EH (cell line): Measurements from ENCODE around the gene ZNF768.
"Not testable (repeated sequence)": the region's sequence is repeated elsewhere in the genome, so short reads cannot be mapped to it uniquely, and the experiment has no call there.

Experiments used
- DNase-seq: peaks from one replicate; pipeline ENCODE4 v3.0.0-alpha.2; 2015; ENCODE audit warnings: low read depth

The ZNF768 gene

DNA sequence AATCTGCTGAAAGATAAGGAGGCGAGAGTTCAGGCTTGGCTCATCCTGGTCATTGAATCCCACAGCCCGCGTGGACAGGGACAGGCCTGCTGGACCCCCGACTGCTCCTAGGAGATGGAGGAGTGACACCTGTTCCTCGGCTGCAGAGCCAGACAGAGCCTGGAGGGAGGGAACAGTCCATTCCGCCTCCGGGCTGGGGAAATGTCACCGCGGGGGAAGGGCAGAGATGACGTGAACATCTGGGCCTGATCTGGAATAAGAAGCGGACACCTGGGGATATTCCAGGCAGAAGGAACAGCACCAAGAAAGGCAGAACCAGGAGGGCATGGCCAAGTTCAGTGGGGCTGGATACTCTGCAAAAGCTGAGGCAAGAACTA, 6.8 kb upstream of the ZNF768 start:
- no peak for DNase-seq

DNA sequence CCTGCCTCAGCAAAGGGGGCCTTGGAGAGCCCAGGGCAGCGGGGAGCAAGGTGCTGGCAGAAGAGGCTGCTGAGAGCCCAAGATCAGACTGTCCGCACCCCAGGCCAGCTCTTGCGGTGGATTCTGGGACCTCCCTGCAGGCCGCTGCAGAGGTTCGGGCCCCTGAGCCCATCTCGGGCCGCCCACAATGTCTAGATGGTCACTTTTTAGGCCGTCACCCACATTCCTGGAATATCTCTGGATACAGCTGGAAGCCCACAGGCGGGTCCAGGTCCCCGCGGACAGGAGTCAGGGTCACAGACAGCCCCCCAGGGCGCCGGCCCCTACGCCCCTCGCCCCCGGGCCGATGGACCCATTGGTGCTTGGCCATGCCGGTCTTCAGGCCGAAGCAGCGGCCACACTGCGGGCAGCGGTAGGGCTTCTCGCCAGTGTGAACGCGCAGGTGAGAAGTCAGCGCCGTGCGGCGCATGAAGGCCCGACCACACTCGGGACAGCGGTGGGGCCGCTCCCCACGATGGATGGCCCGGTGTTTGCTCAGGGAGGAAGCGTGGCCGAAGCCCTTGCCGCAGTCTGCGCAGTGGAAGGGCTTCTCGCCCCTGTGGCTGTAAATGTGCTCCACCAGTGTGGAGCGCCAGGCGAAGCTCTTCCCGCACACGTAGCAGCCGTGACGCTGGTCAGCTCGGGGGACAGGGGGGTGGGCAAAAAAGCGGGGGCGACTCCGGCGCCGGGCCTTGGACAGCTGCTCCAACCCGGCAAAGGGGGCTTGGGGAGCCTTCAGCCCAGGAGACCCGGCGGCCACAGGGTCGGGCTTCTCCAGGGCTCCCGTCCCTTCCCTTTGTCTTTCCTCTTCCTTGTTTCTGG, 6.1 kb upstream of the ZNF768 start:
- no peak for DNase-seq

DNA sequence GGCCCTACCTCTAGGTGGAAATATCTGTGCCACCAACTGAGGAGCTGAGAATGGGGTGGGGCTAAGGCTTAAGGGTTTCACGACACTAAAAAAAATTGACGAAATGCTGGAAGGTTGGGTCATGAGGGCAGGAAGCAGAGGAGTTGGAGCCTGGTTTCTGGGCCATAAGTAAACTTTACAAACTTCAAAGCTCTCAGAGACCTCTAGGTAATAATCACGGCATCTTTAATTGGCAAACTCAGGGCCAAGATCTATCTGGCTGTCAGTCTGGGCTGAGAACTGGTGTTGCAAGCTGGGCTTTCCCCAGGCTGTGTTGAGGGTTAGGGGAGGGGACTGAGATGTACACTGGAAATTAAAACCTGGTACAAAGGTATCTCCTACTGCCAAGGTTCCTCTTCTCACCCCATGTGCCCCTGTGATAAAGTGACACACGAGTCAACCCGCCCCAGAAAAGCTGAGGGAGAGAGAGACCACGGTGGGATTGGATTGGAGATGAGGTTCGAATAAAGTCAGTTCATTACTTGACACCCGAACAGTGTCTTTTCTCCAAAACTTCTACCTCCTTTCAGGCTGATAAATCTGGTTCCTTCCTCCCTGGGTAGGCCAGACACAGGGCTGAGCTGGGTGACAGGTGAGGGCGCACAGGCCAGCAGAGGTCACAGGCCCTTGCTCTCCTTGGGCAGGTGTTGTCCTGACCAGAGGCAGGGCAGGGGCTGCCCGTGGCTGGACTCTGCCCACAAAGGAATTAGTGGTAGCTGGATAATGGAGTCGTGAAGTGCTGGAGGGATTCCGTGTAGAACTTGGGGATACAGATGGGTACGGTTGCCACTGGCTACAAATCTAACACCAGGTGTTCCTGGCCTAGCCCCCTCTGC, 4.0 kb upstream of the ZNF768 start:
- DNase-seq: no peak

DNA sequence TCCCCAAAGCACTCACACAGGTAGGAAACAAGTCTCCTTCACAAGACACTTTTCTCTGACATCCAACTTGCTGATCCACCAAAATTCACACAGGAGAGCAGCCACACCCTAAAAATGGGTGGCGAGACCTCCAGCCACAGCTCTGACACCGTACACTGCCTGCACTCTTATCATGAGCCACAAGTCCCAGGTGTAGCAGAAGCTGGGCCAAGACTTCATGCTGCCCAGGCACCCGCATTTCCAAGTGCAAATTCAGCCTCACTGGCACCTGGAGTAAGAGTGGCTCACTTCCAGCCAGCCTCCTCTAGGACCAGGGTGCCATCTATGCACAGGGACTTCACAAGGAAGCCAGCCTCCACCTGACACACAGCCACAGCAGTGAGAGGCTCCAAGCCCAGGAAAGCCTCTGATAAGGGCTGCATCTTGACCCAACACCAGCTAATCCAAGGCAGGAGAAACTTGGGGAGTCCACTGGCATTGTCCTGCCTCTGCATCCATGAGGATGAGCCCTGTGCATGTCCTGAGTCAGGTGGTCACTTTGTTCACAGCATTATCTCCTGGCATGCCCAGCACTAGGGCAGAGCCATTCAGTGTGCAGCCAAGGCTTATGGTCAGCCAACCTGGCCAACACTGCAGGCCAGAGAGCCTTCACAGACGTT, 2.6 kb upstream of the ZNF768 start:
- DNase-seq: no peak

DNA sequence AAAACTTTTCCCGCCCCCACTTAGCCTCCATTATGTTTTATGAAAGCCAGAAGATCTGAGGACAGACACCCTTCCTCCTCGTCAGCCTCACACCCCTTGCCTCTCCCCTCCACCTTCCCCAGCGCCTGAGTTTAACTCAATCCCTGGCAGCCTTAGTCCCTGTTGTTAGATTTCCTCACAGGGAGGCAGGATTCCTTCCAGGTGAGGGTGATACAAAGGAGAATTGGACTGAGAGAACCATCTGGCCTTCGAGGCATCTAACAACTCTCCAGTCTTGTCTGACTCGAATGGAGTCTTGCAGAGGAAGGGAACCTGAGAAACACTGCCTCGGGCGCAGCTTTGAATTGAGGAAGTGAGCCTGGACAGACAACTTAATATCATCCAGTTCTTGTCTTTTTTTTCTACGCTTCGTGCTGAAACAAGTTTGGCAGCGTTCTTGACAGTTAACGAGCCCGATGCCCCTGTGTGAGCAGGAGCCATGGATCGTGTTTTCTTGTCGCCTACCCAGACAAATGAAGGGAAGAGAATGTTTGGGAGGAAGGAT, 1.3 kb upstream of the ZNF768 start:
- DNase-seq: peak; percentile 39

DNA sequence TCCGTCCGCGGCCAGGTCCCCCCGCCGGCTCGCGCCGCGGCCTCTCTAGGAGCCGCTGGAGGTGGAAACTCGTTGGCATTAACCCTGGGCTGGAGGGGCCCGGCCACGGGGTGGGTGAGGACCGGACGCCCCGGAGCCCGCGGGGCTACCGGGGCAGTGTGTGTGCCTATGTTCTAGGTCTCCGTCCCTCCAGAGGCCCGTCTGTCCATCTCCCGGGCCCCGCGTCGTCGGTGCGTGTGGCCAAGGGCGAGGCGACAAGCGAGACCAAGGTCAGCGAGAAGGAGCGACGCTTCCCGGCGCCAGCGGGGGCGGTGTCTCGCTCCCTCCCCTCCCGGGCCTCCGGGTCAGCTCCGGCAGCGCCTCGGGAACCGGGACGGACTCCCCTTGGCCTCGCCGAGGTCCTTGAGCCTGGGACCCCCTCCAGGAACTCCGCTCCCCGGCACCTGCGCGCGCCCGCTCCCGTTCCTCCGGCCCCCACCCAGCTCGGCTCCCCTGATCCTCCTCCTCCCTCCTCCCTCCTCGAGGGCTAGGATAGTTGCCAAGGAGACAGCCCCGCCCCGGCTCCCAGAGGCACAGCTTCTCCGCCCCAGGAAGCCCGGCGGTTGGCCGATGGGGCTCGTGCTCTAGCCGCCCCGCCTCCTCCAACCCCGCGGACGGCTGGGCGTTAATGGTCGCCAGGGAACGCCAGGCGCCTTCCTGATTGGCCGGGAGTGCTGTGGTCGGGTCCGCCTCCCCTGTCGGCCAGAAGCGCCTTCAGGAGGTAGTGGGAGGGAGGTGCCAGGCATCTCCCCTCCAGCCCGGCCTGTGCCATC, 663 bp upstream of the ZNF768 start:
- DNase-seq: peak; percentile 98

DNA sequence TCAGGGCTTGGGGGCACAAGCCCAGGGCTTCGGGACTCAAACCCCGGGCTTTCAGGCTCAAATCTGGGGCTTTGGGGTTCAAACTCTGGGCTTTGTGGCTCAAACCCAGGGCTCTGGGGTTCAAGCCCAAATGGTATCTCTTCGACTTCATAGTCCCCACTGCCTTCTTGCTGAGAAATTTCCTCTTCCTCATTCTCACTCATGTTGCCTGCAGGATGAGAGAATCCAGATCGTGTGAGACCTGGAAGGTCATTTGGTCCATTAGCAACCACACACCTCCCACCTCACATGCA, 576 bp downstream of the ZNF768 start:
- no peak for DNase-seq

DNA sequence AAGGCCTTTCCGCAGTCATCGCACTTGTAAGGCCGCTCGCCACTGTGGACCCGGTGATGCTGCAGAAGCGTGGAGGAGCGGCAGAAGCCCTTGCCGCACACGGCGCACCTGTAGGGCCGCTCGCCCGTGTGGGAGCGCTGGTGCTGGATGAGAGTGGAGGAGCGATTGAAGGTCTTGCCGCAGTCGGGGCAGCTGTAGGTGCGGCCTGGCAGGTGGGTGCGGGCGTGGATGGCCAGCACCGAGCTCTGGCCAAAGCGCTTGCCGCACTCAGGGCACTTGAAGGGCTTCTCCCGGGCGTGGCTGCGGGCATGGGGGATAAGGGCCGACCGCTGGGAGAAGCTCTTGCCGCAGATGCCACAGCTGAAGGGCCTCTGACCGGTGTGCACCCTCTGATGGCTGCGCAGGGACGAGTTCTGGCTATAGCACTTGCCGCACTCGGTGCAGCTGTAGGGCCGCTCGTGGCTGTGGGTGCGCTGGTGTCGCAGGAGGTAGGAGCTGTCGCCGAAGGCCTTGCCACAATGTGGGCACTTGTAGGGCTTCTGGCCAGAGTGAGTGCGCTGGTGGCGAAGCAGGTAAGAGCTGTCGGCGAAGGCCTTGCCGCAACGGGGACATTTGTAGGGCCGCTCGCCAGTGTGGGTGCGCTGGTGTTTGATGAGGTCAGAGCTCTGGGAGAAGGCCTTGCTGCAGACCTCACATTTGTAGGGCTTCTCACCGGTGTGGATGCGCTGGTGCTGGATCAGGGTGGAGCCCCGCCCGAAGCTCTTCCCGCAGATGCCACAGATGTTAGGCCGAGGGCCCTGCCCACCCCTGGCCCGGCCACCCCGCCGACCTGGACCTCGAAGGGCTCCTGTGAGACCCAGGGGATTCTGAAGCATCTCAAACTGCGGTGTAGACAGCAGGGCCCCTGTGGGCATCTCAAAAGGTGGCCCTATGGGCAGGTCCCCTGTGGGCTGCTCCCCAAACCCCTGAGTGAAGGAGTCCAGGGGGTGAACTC, 1.5 kb downstream of the ZNF768 start:
- no peak for DNase-seq

DNA sequence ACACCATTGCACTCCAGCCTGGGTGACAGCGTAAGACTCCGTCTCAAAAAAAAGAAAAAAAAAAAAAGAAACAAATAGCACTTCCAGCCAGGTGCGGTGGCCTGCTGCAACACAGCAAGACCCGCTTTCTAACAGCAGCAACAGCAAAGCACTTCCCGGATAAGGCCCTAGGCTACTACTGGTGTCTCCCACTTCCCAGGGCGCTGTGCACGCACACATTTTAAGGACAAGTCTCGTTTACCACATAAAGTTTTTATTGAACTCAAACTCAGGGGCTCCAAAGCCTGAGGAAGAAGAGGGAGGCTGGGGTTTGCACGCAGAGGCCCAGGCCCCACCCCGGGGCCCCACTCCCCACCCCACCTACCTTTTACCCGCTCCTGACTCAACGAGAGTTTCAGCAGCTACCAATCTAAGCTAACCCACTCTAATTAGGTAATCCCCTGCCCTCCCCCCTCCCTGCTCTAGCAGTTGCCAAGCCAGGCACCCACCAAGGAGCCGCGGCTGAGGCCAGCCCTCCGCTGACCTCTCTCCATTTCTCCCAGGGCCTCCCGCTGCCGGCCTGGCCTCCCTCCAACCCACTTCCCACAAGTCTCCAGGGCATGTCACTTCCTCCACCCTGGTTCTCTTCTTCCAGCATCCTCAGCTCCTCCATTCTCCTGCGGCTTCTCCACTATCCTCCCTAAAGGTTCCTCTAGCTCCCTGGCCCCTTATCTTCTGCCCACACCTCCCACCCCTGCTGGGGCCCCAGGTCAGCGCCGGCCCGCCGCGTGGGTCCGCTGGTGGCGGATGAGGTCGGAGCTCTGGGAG, 2.4 kb downstream of the ZNF768 start:
- DNase-seq: no peak

DNA sequence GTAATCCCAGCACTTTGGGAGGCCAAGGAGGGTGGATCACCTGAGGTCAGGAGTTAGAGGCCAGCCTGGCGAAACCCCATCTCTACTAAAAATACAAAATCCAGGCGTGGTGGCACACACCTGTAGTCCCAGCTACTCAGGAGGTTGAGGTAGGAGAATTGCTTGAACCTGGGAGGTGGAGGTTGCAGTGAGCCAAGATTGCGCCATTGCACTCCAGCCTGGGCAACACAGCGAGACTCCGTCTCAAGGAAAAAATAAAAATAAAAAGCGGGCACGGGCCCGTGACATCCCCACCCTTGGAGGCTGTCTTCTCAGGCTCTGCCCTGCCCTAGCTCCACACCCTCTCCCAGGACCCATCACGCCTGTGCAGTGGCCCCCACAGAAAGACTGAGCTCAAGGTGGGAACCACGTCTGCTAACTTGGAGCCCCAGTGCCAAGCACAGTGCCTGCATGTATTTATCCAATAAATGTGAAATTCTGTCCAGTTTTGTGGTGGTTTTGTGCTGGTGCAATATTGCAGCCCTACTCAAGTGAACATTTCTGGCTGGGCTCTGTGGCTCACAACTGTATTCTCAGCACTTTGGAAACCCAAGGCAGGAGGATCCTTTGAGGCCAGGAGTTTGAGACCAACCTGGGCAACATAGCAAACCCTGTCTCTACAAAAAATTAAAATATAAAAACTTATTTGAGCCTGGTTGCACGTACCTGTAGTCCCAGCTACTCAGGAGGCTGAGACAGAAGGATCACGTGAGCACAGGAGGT, 3.5 kb downstream of the ZNF768 start:
- not testable (repeated sequence) for DNase-seq

DNA sequence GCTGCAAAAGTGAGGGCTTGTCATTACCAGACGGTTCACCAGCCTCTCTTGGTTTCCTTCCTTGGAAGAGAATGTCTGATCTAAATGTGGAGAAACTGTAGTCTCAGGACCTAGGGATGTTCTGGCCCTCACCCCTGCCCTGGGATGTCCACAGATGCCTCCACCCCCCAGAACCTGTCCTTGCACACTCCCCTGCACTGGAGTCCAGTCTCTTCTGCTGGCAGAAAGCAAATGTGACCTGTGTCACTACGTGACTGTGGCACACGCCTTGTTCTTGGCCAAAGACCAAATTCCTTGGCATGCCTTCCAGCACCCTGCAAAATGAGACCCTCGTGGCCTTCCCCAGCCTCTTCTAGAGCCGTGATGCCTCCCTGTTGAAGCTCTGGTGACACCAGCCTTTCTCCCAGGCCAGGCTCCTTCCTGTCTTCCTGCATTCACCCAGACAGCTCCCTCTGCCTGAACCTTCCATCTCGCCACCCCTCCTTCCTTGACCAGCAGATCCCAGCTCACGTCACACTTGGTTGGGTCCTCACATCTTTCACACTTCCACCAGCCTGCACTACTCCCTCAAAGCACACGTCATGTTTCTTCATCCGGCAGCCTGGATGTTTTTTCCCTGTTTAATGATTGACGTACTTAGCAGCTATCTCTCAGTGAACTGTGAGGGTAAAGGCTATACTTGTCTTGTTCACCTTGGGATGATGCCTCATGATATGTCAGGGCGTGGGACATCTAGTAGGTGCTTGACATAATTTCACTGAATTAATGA, 4.3 kb downstream of the ZNF768 start:
- DNase-seq: no peak

DNA sequence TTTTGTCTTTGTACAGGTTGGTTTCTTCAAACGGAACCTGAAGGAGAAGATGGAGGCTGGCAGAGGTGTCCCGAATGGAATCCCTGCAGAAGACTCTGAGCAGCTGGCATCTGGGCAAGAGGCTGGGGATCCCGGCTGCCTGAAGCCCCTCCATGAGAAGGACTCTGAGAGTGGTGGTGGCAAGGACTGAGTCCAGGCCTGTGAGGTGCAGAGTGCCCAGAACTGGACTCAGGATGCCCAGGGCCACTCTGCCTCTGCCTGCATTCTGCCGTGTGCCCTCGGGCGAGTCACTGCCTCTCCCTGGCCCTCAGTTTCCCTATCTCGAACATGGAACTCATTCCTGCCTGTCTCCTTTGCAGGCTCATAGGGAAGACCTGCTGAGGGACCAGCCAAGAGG, 4.9 kb downstream of the ZNF768 start:
- no peak for DNase-seq

DNA sequence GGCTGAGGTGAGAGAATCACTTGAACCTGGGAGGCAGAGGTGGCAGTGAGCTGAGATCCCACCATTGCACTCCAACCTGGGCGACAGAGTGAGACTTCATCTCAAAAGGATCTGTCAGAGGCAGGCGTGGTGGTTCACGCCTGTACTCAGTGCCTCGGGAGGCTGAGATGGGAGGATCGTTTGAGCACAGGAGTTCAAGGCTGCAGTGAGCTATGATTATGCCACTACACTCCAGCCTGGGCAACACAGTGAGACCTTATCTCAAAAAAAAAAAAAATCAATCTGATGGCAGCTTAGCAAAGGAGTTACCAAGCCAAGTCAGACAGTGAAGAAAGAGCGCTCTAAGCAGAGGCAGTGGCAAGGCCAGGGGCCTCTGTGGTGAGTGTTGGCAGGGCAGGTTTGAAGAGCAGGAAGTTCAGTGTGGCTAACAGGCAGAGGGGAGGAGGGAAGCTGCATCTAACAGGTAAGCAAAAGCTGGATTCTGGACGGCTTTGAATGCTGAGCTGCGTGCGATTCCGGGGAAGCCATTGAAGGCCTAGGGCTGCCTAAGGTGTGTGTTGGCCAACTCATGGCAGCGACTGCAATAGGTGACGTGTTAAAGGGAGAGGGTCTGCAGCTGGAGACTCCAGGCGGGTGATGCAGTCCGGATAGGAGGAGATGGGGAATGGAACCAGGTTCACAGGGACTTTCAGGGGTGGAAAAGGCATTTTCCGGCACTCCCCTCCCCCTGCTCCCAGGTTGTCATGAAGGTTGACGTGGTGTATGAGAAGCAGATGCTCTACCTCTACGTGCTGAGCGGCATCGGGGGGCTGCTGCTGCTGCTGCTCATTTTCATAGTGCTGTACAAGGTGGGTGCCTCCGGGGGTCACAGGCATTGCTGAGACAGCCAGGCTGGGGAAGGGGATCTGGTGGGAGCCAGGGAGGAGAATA, 7.0 kb downstream of the ZNF768 start:
- no peak for DNase-seq

DNA sequence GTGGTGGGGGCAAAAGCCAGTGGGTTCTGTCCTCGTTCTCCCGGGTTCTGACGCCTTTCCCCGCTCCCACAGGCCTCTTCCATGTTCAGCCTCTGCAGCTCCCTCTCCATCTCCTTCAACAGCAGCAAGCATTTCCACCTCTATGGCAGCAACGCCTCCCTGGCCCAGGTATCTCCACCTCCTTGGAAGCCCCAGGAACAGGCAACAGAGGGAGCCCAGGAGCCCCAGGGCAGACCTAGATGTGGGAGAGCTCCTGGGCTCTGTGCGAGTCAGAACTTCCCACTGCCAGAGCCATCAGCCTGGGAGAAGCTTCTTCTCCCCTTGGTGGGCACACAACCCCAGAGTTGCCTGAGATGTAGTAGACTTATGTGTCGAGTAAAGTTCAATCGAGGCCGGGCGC, 7.8 kb downstream of the ZNF768 start:
- DNase-seq: no peak

DNA sequence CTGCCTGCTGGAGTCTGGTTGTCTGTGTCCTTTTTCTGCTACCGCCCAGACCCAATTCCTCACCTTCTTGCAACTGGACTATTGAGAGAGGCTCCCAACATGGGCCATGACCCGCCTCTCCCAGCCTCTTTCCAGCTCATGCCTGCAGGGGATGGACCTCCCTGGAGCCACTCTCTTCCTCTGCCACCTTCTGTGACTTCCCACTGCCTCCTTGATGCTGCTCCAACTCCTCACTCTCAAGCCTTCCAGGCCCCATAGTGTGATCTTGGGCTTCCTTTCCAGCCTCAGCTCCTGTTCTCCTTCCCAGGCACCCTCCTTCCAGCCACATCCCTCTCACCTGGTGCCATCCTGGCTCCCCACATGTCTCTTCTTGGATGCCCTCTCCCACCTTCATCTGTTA, 11.1 kb downstream of the ZNF768 start:
- no peak for DNase-seq

DNA sequence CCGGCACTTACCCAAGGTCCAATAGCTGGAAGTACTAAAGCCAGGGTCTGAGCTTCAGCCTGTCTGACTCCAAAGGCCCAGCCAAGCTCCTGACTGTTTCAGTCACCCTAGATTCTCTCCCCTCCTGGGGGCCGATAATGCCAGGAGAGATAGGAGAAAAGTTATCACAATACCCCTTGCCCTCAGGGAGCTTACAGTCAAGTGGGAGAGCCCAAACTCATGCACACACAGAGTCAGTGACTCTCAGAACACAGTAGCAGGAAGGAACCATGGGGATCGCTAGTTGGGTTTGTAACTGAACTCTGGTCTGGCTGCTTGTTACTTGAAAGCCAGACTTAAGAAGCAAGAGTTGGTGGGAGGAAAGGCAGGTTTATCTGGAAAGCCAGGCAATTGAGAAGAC, 14.9 kb downstream of the ZNF768 start:
- DNase-seq: no peak

DNA sequence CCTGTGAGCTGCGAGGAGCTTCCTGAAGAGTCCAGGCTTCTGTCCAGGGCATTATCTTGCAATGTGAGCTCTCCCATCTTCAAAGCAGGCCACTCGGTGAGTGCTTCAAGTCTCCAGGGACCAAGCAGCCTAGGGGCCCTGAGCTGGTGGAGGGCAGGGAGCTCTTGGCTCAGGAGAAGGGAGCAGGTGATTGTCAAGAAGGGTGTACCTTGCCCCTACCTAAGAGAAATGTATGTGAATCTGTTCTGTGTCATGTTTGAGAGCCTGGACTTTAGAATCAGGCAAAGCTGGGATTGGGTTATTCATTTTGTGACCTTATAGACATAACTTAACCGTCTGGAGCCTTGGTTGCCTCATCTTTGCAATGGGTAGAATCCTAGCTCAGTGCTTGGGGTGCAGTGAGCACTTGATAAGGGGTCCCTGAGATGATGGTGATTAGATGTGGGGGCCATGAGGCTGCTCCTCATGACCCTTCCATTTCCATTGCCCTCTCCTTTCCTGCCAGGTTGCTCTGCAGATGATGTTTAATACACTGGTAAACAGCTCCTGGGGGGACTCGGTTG, 15.9 kb downstream of the ZNF768 start:
- DNase-seq: no peak
